OCI-LY3 (cell line): Measurements from ENCODE around the gene USP35.

Experiments used
- CTCF ChIP-seq: fragments of 200-600, 300-600 bp; sonication (generic); IDR thresholded peaks from 2 replicates; pipeline ENCODE4 v1.5.1; 2014; ENCODE audit warnings: antibody characterized with exemption, low read length, low read depth
- EZH2phosphoT487 ChIP-seq: fragments of 200-600 bp; shearing (Covaris generic); IDR thresholded peaks from 2 replicates; pipeline ENCODE4 v1.6.1; 2018; ENCODE audit warnings: antibody characterized with exemption, mixed run types, low read depth

DNA sequence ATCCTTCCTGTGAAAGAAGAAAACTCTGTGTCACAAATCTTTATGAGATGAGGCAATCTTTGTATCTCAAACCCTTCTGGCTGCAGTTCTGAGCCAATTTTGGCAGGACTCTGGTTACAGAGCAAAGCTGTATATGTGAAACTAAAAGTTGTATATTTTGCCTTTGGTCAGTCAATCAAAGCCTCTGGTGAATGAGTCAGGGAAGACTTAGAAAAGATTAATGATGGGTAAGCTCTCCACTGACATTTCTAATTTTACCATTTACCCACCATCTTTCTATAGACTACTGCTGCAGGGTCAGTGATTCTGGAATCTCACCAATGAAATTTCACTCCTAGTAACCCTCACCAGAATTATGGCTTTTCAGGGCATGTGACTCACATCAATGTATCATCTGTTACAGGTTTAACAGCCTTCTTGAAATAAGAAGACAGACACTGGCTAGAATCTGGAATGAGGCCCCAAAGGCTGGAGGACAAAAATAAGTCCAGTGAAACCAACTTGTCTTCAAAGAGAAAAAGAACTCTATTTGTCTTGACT, 43.3 kb downstream of the USP35 start:
- TF ChIP-seq CTCF (no peak), EZH2phosphoT487 (no peak)
